ENCODE data around the gene OR4D9.
A peak's percentile ranks its signal among the peaks of the same experiment; 100 is the strongest.

DNA sequence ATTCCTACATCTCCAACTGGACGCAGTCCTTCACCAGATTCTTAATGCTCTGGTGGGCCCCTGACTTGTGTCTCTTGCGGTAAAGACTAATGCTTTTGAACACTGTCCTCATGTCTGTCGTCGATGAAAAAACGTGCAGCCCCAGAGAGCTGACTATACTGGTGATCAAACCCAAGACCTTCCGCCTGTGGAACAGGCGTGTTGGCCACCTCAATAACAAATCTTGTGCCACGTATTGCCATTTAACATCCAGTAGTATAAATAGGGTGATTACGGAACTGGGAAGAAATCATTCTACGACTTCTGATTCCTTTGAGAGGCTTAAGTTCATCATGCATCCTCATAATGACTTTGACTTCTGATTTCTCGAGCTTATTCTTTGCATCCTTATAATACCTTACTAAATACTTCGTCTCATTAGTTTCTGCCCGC, 45.6 kb downstream of the OR4D9 start:
- no peak for TF ChIP-seq POLR2A (IDR thresholded peaks at IDR 0.05)
- TF ChIP-seq, protein P1, sequence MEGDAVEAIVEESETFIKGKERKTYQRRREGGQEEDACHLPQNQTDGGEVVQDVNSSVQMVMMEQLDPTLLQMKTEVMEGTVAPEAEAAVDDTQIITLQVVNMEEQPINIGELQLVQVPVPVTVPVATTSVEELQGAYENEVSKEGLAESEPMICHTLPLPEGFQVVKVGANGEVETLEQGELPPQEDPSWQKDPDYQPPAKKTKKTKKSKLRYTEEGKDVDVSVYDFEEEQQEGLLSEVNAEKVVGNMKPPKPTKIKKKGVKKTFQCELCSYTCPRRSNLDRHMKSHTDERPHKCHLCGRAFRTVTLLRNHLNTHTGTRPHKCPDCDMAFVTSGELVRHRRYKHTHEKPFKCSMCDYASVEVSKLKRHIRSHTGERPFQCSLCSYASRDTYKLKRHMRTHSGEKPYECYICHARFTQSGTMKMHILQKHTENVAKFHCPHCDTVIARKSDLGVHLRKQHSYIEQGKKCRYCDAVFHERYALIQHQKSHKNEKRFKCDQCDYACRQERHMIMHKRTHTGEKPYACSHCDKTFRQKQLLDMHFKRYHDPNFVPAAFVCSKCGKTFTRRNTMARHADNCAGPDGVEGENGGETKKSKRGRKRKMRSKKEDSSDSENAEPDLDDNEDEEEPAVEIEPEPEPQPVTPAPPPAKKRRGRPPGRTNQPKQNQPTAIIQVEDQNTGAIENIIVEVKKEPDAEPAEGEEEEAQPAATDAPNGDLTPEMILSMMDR (IDR thresholded peaks at IDR 0.05): peak in 1 of 12 donors; percentile 1
